Measurements from ENCODE around the gene NRN1. TPM values are rescaled to one million over a fixed set of nuclear protein-coding genes. Genes with fewer than 3 reads are reported as not detected.
A peak's percentile ranks its signal among the peaks of the same experiment; 100 is the strongest.

The NRN1 gene
- total RNA-seq, 3 donors from 2014 or later (not counting 1 experiment from before 2014, with no cell fraction given), result not detected

DNA sequence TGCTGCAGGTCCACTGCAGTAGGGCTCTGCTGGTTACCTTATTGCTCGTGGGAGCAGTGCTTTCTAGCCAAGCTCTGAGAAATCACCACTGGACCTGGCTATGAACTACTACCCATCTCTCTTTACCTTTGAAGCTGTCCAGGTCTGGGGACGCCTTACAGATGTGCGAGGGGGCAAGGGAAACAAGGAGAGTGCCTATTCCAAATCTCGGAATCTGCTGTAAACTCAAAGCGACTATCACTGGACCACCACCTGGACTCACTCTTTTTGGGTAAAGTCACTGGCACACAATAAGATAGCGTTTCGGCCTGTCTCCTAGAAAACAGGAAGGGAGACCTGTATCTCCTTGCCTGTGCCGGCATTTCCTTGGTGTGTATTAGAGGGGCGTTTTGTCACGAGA is 5.3 kb downstream of the NRN1 start:
- Mint-ChIP-seq H3K4me1 (peaks cover 72 to 88% of the 10 kb centered on the region in 2 donors), H3K27me3 (ENCODE audit: low read depth in 2 of 2) (peaks cover 83 to 92% of the 10 kb centered on the region in 2 donors), H3K4me3 (peak overlapping the region; percentile 43), H3K27ac (peak overlapping the region in 1 of 2 donors; percentile 22), H3K36me3 (peaks cover 12% of the 10 kb centered on the region), H3K9me3 (no peaks in the 10 kb centered on the region)
- H3K27me3 ChIP-seq (ENCODE audit: control insufficient read depth, insufficient read depth, low read length), result peaks cover 98% of the 10 kb centered on the region
- H3K36me3 ChIP-seq (ENCODE audit: control insufficient read depth, insufficient read depth, low read length), result no peaks in the 10 kb centered on the region
- no peak overlapping the region for H3K27ac ChIP-seq (ENCODE audit: low read length)
- TF ChIP-seq, protein P1, sequence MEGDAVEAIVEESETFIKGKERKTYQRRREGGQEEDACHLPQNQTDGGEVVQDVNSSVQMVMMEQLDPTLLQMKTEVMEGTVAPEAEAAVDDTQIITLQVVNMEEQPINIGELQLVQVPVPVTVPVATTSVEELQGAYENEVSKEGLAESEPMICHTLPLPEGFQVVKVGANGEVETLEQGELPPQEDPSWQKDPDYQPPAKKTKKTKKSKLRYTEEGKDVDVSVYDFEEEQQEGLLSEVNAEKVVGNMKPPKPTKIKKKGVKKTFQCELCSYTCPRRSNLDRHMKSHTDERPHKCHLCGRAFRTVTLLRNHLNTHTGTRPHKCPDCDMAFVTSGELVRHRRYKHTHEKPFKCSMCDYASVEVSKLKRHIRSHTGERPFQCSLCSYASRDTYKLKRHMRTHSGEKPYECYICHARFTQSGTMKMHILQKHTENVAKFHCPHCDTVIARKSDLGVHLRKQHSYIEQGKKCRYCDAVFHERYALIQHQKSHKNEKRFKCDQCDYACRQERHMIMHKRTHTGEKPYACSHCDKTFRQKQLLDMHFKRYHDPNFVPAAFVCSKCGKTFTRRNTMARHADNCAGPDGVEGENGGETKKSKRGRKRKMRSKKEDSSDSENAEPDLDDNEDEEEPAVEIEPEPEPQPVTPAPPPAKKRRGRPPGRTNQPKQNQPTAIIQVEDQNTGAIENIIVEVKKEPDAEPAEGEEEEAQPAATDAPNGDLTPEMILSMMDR (IDR thresholded peaks at IDR 0.05), result no peak
- peaks cover 38% of the 10 kb centered on the region for H3K9me3 ChIP-seq (ENCODE audit: control insufficient read depth, insufficient read depth, low read length)
- ATAC-seq (no peak), DNase-seq (no peak)
- 38% methylated on average over 8 of the region's 10 CpGs for WGBS (ENCODE audit: insufficient coverage)
- intact Hi-C loops (cut with micrococcal nuclease), result loop anchor here (10.0 kb wide), 1 partner anchor 487 kb away; no protein-coding TSS in a partner anchor
- no peak overlapping the region for H3K4me3 ChIP-seq (ENCODE audit: low read length)
- peaks cover 73% of the 10 kb centered on the region for H3K4me1 ChIP-seq (ENCODE audit: control insufficient read depth, insufficient read depth, low read length)

GRCh38 chr6:5999688-6000608 is 6.8 kb downstream of the NRN1 start:
- H3K4me3 Mint-ChIP-seq, result peak overlapping the region; percentile 75
- TF ChIP-seq, protein P1 (IDR thresholded peaks at IDR 0.05), result no peak
- DNase-seq (peak in 1 of 2 donors; percentile 26), ATAC-seq (no peak)
- 19% methylated on average over 34 of the region's 34 CpGs for WGBS (ENCODE audit: insufficient coverage)
- H3K36me3 Mint-ChIP-seq, result peaks cover 2% of the 10 kb centered on the region
- Histone ChIP-seq H3K27ac (ENCODE audit: low read length) (no peak overlapping the region), H3K36me3 (ENCODE audit: control insufficient read depth, insufficient read depth, low read length) (no peaks in the 10 kb centered on the region), H3K9me3 (ENCODE audit: control insufficient read depth, insufficient read depth, low read length) (peaks cover 47% of the 10 kb centered on the region), H3K4me3 (ENCODE audit: low read length) (no peak overlapping the region), H3K27me3 (ENCODE audit: control insufficient read depth, insufficient read depth, low read length) (peaks cover 98% of the 10 kb centered on the region), H3K4me1 (ENCODE audit: control insufficient read depth, insufficient read depth, low read length) (peaks cover 82% of the 10 kb centered on the region)
- no peaks in the 10 kb centered on the region for H3K9me3 Mint-ChIP-seq
- intact Hi-C loops (cut with micrococcal nuclease), result loop anchor here (10.0 kb wide), 1 partner anchor 485 kb away; no protein-coding TSS in a partner anchor
- H3K27ac Mint-ChIP-seq, result peak overlapping the region in 1 of 2 donors; percentile 7
- peaks cover 73 to 89% of the 10 kb centered on the region in 2 donors for H3K4me1 Mint-ChIP-seq
- peaks cover 84 to 92% of the 10 kb centered on the region in 2 donors for H3K27me3 Mint-ChIP-seq (ENCODE audit: low read depth in 2 of 2)

DNA sequence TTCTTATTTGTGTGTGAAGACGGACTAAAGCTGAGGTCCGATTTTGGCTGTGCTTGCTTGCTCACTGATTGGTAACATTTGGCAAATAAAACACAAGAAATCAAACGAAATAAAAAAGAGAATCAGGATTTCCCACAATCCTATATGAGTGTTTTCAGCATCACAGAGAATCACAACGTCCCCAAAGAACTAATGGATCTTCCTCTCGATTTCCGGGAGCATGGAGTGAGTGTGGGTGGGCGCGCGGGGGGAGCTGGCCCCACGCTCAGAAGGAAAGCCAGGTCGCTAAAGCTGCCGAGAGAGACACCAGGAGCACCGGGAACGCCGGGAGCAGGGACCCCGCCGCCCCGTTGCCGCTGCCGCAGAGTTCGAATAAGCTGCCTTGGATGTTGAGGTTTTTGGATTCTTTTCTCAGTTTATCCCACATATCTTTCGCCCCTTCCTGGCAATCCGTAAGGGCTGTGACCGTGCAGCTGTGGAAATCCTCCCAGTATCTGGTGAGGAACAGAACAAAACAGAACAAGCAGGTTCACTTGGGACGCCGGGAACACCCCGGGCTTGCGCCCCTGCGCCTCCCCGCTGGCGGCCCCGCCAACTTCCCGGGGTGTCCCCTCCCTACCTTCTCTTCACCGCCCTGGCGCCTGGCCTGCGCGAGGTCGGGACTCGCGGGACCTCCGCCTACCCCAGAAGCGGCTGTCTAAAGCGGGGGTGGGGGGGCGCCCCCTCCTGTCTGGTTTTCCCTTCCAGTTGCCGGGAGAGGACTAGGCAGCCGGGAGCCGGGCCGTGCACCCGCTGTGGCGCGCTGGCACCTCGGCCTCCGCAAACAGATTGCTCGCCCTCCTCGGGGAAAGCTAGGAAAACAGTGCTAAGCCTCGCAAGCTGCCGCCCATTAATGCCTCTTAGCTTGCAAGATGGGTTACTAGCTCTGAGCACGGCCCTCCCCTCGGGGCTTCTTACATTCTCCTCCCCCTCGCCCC is 7.7 kb downstream of the NRN1 start:
- Mint-ChIP-seq H3K36me3 (no peaks in the 10 kb centered on the region), H3K27ac (peak overlapping the region in 1 of 2 donors; percentile 7), H3K4me1 (peaks cover 66 to 84% of the 10 kb centered on the region in 2 donors), H3K9me3 (no peaks in the 10 kb centered on the region), H3K4me3 (peak overlapping the region; percentile 89), H3K27me3 (ENCODE audit: low read depth in 2 of 2) (peaks cover 82 to 88% of the 10 kb centered on the region in 2 donors)
- DNase-seq (peak in 1 of 2 donors; percentile 40), ATAC-seq (peak in 2 of 3 donors; percentile 21 to 22)
- peaks cover 82% of the 10 kb centered on the region for H3K4me1 ChIP-seq (ENCODE audit: control insufficient read depth, insufficient read depth, low read length)
- intact Hi-C loops (cut with micrococcal nuclease), result no loop called here
- H3K27me3 ChIP-seq (ENCODE audit: control insufficient read depth, insufficient read depth, low read length), result peaks cover 98% of the 10 kb centered on the region
- H3K27ac ChIP-seq (ENCODE audit: low read length), result no peak overlapping the region
- TF ChIP-seq, protein P1 (IDR thresholded peaks at IDR 0.05), result no peak
- peaks cover 43% of the 10 kb centered on the region for H3K9me3 ChIP-seq (ENCODE audit: control insufficient read depth, insufficient read depth, low read length)
- 9% methylated on average over 59 of the region's 60 CpGs for WGBS (ENCODE audit: insufficient coverage)
- H3K4me3 ChIP-seq (ENCODE audit: low read length), result no peak overlapping the region
- H3K36me3 ChIP-seq (ENCODE audit: control insufficient read depth, insufficient read depth, low read length), result no peaks in the 10 kb centered on the region

Data from natural killer cell (primary cell).